K562 (cell line): ENCODE measurements around the gene ZBTB24. TPM values are rescaled to one million over a fixed set of nuclear protein-coding genes. Genes with fewer than 3 reads are reported as not detected.

Source experiments
- CHD4 ChIP-seq: fragments of 200-600 bp; sonication (generic); IDR thresholded peaks from 3 replicates; pipeline ENCODE4 v1.6.1; 2012; ENCODE audit warnings: low read depth, mild to moderate bottlenecking, mixed read lengths, low read length, inconsistent platforms; ENCODE audit not compliant: insufficient read depth, insufficient replicate concordance, poor library complexity, severe bottlenecking
- HOMEZ ChIP-seq: fragments of 250-450 bp; sonication (Bioruptor Pico); IDR thresholded peaks from 2 replicates; pipeline ENCODE4 v1.4.0; 2020; ENCODE audit warnings: mild to moderate bottlenecking, moderate library complexity
- YY1 ChIP-seq, 3 experiments: IDR thresholded peaks; 2 replicates each; pipeline ENCODE4 v1.6.1; 2011; ENCODE audit warnings: low read length in 2 of 3, mild to moderate bottlenecking in 2 of 3, moderate library complexity in 2 of 3, borderline replicate concordance in 1 of 3, control low read depth in 1 of 3, low read depth in 1 of 3; ENCODE audit not compliant: insufficient read depth in 3 of 3, insufficient replicate concordance in 2 of 3, control insufficient read depth in 1 of 3, insufficient read length in 1 of 3; ENCODE audit errors: extremely low read depth in 1 of 3
- ZNF444 ChIP-seq: fragments of 250-450 bp; sonication (Bioruptor Pico); IDR thresholded peaks from 2 replicates; pipeline ENCODE4 v1.4.0; 2020; ENCODE audit warnings: mild to moderate bottlenecking, moderate library complexity
- polyA plus RNA-seq, 8 experiments: library from polyadenylated mRNA; depleted of rRNA in 4 of 8; stranded (reverse) in 5 of 8; unstranded in 3 of 8; fragments of >200 nt; fragmentation: Nextera tagmentation in 2 of 8; fragmentation: Illumina TruSeq in 1 of 8; extraction: Ambion mirVana in 2 of 8; extraction: Trizol in 1 of 8; gene quantifications; 2 replicates each; pipeline versions ENCODE4 v1.2.1 to v1.2.3, GENCODE V29; 2011 to 2014; ENCODE audit warnings: inconsistent platforms in 1 of 8, missing spikeins in 1 of 8
- total RNA-seq, 7 experiments: library from RNA; depleted of rRNA in 6 of 7; stranded (reverse); fragments of >200 nt in 6 of 7; fragmentation: Illumina TruSeq in 2 of 7; extraction: Trizol in 2 of 7; gene quantifications; 2 replicates each; pipeline versions ENCODE4 v1.2.1 to v1.2.3, GENCODE V29; 2011 to 2021; ENCODE audit warnings: low replicate concordance in 1 of 7
- TF ChIP-seq, protein P1 (sequence below): fragments of 450-650 bp; IDR thresholded peaks from 2 replicates; pipeline ENCODE4 v1.6.1; 2017; ENCODE audit warnings: mild to moderate bottlenecking, moderate library complexity
- TF ChIP-seq, protein P2 (sequence below), 2 experiments: fragments of 150-350 bp in 1 of 2; IDR thresholded peaks; 2 replicates each; pipeline ENCODE4 v1.6.1; 2012 to 2016; ENCODE audit warnings: low read depth in 2 of 2, low read length in 2 of 2, mild to moderate bottlenecking in 1 of 2, moderate library complexity in 1 of 2

Gene ZBTB24
- total and polyA plus RNA-seq, 9 of the 15 experiments (the other 6 are each of a cell fraction or from before 2014, with no cell fraction given): 2.0 to 16.7 (median 8.3) TPM

GRCh38 chr6:109513571-109514071 is 30.6 kb upstream of the ZBTB24 start (continued):
- TF ChIP-seq YY1 (IDR thresholded peaks at IDR 0.05; ENCODE audit: borderline replicate concordance in 1 of 3, control insufficient read depth in 1 of 3, extremely low read depth in 1 of 3, insufficient read depth in 3 of 3, insufficient read length in 1 of 3, insufficient replicate concordance in 2 of 3, low read depth in 1 of 3, low read length in 2 of 3) (no peak), ZNF444 (no peak), CHD4 (no peak), HOMEZ (no peak)
- TF ChIP-seq, protein P1, sequence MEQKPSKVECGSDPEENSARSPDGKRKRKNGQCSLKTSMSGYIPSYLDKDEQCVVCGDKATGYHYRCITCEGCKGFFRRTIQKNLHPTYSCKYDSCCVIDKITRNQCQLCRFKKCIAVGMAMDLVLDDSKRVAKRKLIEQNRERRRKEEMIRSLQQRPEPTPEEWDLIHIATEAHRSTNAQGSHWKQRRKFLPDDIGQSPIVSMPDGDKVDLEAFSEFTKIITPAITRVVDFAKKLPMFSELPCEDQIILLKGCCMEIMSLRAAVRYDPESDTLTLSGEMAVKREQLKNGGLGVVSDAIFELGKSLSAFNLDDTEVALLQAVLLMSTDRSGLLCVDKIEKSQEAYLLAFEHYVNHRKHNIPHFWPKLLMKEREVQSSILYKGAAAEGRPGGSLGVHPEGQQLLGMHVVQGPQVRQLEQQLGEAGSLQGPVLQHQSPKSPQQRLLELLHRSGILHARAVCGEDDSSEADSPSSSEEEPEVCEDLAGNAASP: no peak
- TF ChIP-seq, protein P2, sequence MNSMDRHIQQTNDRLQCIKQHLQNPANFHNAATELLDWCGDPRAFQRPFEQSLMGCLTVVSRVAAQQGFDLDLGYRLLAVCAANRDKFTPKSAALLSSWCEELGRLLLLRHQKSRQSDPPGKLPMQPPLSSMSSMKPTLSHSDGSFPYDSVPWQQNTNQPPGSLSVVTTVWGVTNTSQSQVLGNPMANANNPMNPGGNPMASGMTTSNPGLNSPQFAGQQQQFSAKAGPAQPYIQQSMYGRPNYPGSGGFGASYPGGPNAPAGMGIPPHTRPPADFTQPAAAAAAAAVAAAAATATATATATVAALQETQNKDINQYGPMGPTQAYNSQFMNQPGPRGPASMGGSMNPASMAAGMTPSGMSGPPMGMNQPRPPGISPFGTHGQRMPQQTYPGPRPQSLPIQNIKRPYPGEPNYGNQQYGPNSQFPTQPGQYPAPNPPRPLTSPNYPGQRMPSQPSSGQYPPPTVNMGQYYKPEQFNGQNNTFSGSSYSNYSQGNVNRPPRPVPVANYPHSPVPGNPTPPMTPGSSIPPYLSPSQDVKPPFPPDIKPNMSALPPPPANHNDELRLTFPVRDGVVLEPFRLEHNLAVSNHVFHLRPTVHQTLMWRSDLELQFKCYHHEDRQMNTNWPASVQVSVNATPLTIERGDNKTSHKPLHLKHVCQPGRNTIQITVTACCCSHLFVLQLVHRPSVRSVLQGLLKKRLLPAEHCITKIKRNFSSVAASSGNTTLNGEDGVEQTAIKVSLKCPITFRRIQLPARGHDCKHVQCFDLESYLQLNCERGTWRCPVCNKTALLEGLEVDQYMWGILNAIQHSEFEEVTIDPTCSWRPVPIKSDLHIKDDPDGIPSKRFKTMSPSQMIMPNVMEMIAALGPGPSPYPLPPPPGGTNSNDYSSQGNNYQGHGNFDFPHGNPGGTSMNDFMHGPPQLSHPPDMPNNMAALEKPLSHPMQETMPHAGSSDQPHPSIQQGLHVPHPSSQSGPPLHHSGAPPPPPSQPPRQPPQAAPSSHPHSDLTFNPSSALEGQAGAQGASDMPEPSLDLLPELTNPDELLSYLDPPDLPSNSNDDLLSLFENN (IDR thresholded peaks at IDR 0.05; ENCODE audit: low read depth in 2 of 2, low read length in 2 of 2): no peak
- TF ChIP-seq, all 486 proteins: peak for 0
